Esophagus squamous epithelium (tissue), 4 donors: ENCODE measurements around the gene SIX2.

Experiments used
- CTCF ChIP-seq, 6 experiments: fragments of 450-650 bp in 4 of 6; fragments of 200-600 bp in 2 of 6; sonication (generic) in 2 of 6; IDR thresholded peaks; one replicate each; pipeline ENCODE4 v1.5.1; 2016 to 2019; ENCODE audit warnings: antibody characterized with exemption in 6 of 6, mild to moderate bottlenecking in 4 of 6, moderate library complexity in 4 of 6
- POLR2A ChIP-seq, 4 donors: fragments of 450-650 bp; IDR thresholded peaks; one replicate each; pipeline ENCODE4 v1.6.1; 2017; ENCODE audit warnings: antibody characterized with exemption in 4 of 4, mild to moderate bottlenecking in 4 of 4, moderate library complexity in 3 of 4

GRCh38 chr2:45053966-45054365 is 44.7 kb upstream of the SIX2 start:
- TF ChIP-seq CTCF (IDR thresholded peaks at IDR 0.05) (no peak), POLR2A (IDR thresholded peaks at IDR 0.05) (no peak)
